NCI-H146 (cell line): ENCODE results near the gene RPAIN.
A peak's percentile ranks its signal among the peaks of the same experiment; 100 is the strongest.
"Not testable (repeated sequence)": the region's sequence is repeated elsewhere in the genome, so short reads cannot be mapped to it uniquely, and the experiment has no call there.

ENCODE experiments used
- DNase-seq: peaks from one replicate; lab custom pipeline; 2025; lab: John Stamatoyannopoulos, UW

The RPAIN gene

DNA sequence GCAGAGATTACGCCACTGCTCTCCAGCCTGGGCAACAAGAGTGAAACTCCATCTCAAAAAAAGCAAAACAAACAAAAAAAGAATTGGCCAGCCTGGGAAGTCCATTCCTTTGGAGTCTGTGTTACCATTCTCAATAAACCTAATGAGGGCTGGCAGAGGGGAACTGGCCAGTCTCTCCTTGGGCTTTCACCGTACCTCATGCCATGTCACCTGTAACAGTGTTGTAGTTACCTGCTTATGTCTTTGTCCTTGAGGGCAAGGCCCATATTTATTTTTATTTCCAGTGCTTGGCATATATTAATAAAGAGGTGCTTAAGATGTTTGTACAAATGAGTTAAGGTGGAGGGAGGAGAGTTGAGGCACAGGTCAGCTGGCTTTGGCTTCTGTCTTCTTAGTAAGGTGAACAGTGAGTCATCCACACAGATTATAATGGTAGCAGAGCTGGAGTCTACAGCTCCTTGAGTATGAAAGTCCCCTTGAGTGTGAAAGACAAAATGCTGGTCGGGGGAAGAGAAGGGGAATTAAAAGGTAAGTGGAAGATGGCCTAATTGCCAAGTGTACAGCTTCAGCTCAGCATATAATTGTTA, 10.5 kb downstream of the RPAIN start:
- DNase-seq, result no peak

DNA sequence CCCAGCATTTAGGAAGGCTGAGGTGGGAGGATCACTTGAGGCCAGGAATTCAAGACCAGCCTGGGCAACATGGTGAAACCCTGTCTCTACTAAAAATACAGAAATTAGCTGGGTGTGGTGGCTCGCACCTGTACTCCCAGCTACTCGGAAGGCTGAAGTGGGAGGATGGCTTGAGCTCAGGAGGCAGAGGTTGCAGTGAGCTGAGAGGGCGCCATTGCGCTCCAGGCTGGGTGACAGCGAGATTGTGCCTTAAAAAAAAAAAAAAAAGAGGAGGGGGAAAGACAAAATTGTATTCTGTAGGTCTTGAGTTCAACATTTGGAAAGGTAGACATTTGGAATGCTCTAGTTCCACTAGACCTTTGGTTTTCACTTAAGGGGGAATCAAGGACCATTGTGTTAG, 11.3 kb downstream of the RPAIN start:
- not testable (repeated sequence) for DNase-seq

DNA sequence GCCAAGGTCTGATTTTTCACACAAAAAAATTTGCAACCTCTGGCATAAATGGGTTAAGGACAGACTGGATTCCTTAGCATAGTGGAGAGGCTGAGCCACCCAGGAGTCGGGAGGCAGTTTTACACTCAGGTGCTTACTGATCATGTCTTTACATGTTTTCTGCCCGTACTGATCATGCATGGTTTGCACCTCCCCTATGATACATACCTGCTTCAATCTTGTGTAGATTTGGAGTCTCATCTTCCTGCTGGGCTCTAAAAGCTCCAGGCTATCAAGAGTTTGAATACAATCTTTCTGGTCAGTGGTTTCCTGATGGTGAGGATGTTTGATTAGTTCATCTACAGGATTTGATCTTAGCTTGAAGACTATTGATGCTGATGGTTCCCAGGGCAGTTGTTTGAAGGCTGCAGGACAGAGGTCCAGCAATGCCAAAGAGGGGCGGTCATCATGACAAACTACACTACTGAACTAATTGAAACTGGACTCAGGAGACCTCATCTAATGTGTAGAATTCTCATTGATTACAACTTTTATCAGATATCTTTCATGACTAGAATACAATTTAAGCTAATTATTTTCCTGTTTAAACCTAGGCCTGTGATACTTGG, 12.1 kb downstream of the RPAIN start:
- DNase-seq, result no peak

DNA sequence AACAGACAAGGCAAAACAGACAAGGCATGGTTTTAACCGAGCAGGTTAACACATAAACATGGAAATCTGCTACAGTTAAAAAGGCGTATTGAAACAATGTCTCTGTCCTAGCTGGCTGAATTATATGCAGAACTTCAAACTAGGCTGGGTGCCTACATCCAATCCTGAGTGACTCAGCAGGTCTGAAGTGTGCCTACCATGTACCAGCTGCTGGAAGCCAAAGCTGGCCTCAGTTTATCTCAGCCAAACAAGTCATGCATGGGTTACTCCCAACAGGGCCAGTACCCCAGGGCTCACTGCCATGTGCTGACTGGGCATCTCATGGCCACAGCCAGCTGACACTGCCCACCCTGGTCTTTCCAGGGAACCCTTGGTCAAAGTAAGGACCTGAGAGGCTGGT, 15.0 kb downstream of the RPAIN start:
- no peak for DNase-seq

DNA sequence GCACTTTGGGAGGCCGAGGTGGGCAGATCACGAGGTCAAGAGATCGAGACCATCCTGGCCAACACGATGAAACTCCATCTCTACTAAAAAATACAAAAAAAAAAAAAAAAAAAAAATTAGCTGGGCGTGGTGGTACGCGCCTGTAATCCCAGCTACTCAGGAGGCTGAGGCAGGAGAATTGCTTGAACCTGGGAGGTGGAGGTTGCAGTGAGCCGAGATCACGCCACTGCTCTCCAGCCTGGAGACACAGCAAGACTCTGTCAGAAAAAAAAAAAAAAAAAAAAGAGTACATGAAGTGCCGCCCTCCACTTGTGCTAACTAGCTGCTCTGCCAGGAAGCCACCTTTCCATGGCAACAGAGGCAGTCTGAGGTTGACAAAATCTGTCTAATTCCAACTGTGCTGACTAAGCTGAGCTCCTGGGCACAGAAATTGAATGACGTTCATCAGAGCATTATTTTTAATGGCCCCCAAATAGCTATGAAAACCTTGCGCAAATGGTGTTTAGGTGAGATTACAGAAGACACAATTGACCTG, 15.9 kb downstream of the RPAIN start:
- DNase-seq, result not testable (repeated sequence)

DNA sequence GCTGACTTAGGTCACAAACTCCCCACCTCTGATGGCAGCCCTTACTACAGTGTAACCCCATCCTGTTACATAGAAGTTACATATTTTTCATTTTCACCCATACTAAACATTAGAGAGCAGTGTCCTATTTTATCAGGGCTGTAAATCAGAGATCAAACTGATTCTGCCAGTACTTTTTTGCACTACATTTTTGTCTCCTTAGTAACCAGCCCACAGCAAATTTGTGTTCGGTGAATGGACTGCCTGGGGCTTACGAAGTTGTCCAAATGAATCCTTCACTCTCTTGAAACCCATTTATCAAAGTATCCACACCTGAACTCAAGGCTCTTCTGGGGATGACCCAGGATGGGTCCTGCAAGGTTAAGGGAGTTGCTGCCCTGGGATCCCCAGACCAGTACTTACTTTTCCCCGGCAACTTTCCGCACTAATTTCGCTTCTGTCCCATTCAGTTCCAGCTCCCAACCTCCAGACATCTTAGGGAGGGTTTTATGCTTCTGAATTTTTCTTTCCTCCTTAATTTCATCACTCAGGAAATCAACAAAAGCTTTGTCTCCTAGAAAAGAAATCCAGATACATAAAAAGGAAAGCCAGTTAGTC, 17.8 kb downstream of the RPAIN start:
- no peak for DNase-seq

DNA sequence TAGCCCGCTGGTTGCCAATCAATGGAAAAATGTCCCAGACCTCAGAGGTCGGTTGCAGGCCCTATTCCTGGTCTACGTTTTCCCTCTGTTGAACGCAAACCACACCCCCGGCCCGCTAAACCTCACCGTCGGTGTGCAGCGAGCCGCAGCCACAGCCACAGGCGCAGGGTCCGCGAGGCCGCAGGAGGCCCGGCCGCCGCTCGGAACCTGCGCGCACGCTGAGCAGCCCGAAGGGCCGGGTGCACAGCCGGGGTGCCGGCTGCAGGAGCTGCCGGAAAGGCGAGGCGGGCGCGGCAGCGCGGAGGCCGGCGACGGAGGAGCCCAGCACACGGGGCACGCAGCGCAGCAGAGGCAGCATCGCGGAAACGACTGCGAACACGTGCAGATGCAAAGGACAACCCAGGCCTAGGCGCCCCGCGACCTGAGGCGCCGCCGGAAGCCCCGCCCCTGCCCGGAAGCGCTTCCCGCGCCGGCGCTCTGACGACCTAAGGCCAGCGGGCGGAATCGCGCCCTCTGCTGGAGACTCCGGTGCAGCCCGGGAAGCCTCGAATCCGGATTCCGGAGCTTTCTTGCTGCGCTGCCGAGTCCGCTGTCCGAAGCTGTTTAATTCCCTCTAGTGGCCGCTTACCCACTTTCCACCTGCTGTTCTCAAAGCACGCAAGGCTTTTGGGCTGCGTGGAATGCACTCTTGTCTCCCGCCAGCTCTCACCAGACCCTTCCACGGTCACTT, 18.9 kb downstream of the RPAIN start, which contains the start of gene C1QBP:
TSS of gene C1QBP (minus strand) at position 440 of the 730 bp plus-strand sequence. CDS start at position 358, 82 bp downstream.
- DNase-seq, result peak; percentile 86

DNA sequence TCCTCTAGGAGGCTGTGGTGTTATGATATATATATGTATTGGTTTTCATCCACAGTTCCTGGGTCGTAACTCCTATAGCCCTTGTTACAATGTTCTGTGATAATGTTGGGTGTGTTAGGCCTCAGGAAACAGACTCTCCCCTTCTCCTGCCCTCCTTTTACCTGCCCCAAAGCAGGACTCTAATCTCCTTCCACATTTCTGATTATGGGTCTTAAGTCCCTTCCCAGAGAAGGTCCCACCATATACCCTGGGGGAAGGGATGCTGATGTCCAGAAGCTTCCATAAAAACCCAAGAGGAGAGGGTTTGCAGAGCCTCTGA, 19.4 kb downstream of the RPAIN start:
- no peak for DNase-seq

DNA sequence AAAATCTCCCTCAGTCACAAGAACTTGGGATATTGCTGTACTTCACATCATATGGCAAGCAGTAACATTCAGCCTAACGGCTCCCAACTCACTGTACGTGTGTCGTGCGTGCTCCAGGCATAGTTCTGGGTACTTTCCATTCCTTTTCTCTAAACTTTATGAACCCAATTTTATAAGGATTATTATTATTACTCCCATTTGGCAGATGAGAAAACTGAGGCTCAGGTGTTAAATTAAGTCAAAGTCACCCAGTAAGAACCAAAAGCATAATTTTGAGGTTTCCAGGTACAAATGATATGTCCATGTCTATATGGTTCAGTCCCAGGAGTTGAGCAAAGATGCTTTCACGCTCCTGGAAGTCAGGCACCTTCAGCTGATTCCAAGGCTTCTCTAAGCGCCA, 23.7 kb downstream of the RPAIN start:
- DNase-seq, result no peak

DNA sequence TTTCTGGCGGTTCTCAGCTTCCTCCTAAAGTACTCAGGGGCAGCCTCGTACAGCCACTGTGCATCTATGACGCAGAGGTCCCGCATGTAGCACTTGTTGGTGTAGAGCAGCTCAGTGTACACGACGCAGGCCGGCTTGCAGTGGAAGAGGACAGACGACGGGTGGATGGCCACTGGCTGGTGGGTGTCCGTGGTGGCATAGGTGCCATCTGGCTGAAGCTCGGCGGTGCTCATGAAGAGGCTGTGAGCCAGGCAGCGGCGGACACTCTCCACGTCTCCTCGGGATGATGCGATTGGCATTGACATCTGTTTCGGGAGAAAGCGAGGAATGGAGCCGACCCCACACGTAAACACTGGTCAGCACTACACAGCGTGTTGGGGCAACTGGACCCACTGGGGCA, 24.2 kb downstream of the RPAIN start:
- DNase-seq, result no peak

DNA sequence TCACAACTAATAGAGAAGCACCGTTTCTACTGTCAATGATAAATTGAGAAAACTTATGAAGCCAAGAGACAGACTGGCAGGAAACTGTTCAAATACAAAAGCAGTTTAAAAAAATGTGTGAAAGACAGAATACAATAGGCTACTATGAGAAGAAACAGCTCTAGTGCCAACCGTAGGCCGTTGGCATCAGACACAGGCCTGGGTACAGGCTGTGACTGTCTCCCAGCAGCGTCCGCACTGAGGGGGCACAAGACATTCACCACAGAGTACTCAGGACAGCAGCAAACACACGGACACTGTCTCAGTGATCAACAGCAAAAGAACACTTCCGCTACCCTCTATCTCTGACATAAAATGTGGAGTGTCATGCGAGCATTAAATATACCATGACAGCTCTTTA, 26.8 kb downstream of the RPAIN start:
- DNase-seq, result no peak

DNA sequence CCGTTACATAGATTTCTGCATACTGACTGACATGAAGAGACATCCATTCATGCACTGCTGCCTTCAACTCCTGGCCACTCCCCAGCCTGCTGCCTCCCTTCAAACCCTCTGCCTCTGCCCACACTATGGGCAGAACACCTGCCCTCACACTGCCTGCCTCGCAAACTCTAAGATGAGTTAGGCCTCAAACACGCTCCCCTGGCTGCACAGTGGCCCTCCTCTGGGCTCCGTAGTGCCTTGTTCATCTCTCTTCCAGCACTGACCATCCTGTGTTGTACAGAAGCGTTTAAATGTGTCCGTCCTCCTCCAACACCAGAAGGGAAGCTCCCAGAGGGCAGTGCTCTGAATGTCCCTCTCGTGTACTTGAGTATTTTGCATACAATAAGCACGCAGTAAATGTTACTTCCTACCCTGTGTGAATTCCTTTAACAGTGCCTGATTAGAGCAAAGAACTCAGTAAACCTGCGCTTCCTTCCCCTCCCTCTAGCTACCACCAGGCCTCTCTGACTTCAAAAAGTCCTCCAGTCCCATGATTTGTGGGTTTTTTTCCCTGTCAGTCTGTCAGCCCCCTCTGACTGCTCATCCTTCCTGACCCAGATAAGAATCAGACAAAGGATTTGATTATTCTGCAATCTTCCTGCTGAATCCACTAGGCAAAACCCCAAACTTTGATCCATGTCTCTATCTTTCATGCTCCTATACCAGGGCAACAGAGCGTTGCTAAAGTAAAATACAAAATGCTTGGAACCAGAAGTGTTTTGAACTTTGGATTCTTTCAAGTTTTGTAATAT, 44.9 kb downstream of the RPAIN start:
- no peak for DNase-seq

DNA sequence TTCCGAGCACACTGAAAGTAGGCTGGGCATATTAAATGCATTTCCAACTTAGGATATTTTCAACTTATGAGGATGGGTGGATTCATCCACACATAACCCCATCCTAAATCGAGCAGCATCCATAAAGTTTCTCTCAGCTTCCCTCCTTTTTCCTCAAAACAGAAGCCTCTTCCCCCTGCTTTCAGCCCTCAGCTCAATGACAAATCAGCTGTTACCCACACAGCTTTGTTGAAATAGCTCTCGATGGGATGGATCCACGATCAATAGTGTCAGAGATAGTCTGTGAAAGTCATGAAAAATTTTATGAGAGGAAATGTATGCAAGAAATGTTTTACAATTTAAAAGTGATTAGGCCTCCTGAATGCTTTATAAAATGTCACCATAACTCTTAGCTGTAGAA, 46.3 kb downstream of the RPAIN start:
- DNase-seq, result no peak

DNA sequence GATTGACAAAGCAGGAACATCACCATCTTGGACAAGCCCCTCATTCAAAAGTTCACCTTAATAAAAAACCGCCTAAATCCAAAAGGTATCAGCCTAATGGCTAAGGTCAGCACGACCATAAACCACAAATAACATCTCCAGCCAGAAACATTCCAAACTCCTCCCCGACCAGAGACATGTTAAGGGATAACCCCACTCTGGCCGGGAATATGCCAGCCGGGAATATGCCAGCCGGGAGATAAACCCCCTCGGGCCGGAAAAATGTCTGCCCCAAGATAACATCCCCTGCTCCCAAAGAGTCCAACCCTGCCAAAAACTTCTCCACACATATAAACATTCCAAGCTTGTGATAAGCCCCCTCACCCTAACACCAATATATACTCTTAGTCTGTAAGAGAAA, 47.4 kb downstream of the RPAIN start:
- no peak for DNase-seq

DNA sequence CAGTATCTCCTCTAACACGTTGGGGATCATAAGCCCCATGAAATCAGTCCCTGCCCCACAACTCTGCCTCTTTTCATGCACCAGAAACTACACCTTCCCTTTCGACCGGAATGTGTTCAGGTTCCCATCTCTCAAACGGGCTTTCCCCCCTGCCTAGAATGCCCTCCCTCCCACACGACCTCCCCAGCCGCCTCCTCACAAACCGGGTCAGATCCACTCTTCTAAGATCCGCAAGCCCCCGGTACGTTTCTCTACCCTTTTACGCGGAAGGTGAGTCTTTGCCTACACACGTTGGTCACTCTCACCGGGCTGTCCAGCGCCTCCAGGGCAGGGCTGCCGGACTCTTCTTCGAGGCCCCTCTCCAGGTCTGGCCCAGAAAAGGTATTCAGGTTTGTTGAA, 48.1 kb downstream of the RPAIN start:
- DNase-seq, result peak; percentile 35

DNA sequence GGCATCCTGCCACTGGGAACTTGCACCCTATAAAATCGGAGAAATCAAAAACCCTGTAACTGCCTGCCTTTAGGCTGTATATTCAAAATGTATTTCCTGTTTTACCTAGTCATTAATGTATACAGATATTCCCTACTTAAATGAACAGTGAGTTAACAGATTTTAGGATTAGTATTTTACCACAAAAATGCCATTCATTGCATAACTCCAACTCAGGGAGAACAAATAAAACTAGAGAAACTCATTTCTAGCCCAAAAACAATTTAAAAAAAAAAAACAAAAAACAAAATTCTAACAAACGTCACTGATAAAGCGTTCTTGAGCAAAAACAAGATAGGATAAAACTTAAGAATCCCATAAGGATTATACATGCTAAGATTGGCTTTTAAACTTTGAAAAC, 52.5 kb downstream of the RPAIN start:
- no peak for DNase-seq

DNA sequence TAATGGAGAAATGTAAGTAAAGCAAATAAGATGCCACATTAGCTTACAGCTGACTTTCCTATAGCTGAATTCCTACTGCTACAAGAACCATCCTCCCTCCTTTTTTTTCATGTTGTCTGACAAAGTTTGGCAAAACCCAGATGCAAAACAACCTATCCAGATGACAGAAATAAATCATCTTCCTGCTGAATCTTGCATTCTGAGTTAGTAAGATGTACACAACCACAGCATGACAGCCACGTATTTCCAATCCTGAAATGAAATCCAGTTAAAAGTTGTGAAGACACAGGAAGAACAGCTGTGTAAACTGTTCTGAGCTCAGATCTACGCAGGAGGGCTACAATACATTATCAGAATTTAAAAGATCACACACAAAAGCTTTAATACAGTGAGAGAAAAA, 53.9 kb downstream of the RPAIN start:
- DNase-seq, result no peak

DNA sequence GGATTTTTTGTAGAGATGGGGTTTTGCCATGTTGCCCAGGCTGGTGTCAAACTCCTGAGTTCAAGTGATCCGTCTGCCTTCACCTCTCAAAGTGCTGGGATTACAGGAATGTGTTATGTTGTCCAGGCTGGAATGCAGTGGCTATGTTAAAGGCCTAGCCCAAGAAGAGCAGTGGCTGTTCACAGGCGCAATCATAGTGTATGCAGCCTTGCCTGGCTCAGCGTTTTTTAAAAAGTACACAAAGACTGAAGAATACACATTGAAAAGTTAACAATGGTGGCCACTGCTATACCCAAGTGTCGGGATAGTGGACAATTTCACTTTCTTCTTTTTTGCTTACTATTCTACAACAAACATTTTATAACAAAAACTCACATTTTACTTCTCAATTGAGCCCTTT, 59.0 kb downstream of the RPAIN start:
- DNase-seq, result no peak

DNA sequence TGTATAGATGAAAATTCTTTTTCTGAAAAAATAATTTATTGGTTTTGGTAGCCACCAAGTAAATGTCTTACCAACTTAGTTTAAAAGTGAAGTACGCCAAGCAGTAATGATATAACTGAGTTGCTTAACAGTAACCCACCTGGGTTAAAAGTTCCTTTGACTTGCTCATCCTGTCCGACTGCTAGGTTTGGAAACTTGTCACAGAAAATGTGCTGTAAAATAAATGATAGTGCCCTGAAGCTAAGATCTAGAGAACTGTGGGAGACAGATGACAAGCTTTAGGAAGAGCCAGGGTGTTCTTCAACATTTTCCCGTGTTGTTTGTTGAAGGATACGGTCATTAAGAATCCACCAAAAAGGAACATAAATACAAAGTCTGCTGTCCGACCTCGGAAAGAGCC, 61.0 kb downstream of the RPAIN start:
- DNase-seq, result no peak

DNA sequence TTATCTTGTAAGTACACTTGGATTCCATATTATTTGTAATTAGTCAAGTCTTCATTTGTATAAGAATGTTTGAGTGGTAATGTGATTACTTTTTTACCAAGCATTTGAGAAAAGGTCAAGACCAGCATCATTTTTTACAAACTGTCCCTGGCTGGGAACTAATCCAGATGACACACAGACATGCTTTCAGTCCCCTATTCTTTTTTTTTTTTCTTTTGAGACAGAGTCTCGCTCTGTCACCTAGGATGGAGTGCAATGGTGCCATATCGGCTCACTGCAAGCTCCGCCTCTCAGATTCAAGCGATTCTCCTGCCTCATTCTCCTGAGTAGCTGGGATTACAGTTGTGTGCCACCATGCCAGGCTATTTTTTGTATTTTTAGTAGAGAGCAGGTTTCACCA, 61.5 kb downstream of the RPAIN start:
- DNase-seq, result no peak
